Upper lobe of right lung (tissue), 1 donor: ENCODE measurements around the gene ZNF473. TPM values are rescaled to one million over a fixed set of nuclear protein-coding genes. Genes with fewer than 3 reads are reported as not detected.
"Not testable (repeated sequence)": the region's sequence is repeated elsewhere in the genome, so short reads cannot be mapped to it uniquely, and the experiment has no call there.

ENCODE experiments used
- ATAC-seq: fragments of 200-7000 bp; cut with Tn5 transposase; one replicate; pipeline ENCODE4 v1.9.1; 2020; ENCODE audit warnings: mild to moderate bottlenecking, moderate library complexity
- DNase-seq: peaks from one replicate; pipeline ENCODE4 v3.0.0-alpha.2; 2020
- H3K27ac ChIP-seq: fragments of 200-600 bp; one replicate; pipeline ENCODE4 v1.8.0; 2022
- H3K27me3 ChIP-seq: fragments of 200-600 bp; one replicate; pipeline ENCODE4 v1.8.0; 2022; ENCODE audit warnings: mild to moderate bottlenecking
- H3K36me3 ChIP-seq: fragments of 200-600 bp; one replicate; pipeline ENCODE4 v1.8.0; 2022
- H3K4me1 ChIP-seq: fragments of 200-600 bp; one replicate; pipeline ENCODE4 v1.8.0; 2022
- H3K4me3 ChIP-seq: fragments of 200-600 bp; one replicate; pipeline ENCODE4 v1.8.0; 2022; ENCODE audit warnings: mild to moderate bottlenecking
- H3K9me3 ChIP-seq: fragments of 200-600 bp; one replicate; pipeline ENCODE4 v1.8.0; 2022
- CTCF ChIP-seq: fragments of 200-600 bp; IDR thresholded peaks from one replicate; pipeline ENCODE4 v1.8.0; 2022; ENCODE audit warnings: antibody characterized with exemption
- intact Hi-C: fragments of 100-400 bp; cut with DNase I; formaldehyde crosslinking; loops from one replicate; pipeline ENCODE4 v1.11.0; 2022
- total RNA-seq: library from RNA; stranded (reverse); fragmentation: NEBNext Ultra II Directional; extraction: Animal tissue kit (Norgen Biotek cat#: 25700); gene quantifications from one replicate; pipeline ENCODE4 v1.2.1, GENCODE V29; 2021
- donor health status: DM: no; HTN: yes; CAD: no; lungs with severe emphysema.

ZNF473 gene
- total RNA-seq, 1 donor from 2014 or later: 8.4 TPM

DNA sequence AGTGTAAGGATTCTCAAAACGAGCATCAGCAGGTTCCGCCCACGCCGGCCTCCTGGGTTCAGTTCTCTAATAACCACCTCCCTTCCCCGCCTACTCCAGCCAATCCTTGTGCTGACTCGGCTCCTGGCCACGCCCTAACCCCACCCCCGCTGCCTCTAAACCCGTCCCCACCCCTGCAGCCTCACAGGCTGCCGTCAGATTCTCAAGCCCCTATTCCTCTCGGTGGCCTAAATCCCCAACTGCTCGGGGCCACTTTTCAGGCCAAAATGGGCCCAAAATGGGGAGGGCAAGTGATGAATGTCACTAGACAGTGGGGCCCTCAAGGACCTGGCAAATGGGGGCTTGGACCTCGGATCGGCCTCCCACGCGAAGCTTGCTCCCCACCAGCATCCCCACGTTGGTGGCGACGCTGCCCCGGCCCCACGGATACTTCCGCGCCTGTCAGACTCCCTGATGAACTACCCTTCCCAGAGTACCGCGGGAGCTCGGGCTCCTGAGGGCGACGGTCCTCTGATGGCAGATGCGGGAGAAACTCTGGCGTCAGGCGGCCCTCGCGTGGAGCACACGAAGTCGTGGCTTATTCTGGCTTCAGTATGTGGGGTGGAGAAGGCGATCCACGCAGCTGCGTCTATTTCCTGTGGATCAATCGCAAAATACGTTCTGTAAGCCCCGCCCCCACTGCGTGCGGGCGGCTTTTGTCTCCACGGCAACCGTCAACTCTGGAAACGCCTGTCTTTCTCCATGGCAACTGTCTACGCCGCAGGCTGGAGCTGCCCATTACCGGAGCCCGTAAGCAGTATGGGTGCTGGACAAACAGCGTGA, 24.8 kb downstream of the ZNF473 start:
- intact Hi-C loops: no loop called here
- peak; percentile 94 for ATAC-seq
- no peaks in the 10 kb centered on the region for H3K9me3 ChIP-seq
- peak; percentile 91 for DNase-seq
- H3K4me1 ChIP-seq: peaks cover 11% of the 10 kb centered on the region
- H3K4me3 ChIP-seq: peak overlapping the region; percentile 49
- no peaks in the 10 kb centered on the region for H3K27me3 ChIP-seq
- TF ChIP-seq CTCF: no peak
- H3K36me3 ChIP-seq: peaks cover 7% of the 10 kb centered on the region
- H3K27ac ChIP-seq: no peak overlapping the region

GRCh38 chr19:50051228-50051895, 25.6 kb downstream of the ZNF473 start:
- intact Hi-C loops, DNase-seq, H3K9me3 ChIP-seq, H3K36me3 ChIP-seq, ATAC-seq, H3K27ac ChIP-seq, H3K27me3 ChIP-seq: not testable (repeated sequence)
- H3K4me3 ChIP-seq: peak overlapping the region; percentile 49
- peaks cover 11% of the 10 kb centered on the region for H3K4me1 ChIP-seq

GRCh38 chr19:50051964-50052363, 26.2 kb downstream of the ZNF473 start:
- H3K36me3 ChIP-seq: no peaks in the 10 kb centered on the region
- no peak overlapping the region for H3K27ac ChIP-seq
- ATAC-seq (no peak), DNase-seq (no peak)
- intact Hi-C loops: no loop called here
- no peak overlapping the region for H3K4me3 ChIP-seq
- H3K27me3 ChIP-seq: no peaks in the 10 kb centered on the region
- no peaks in the 10 kb centered on the region for H3K9me3 ChIP-seq
- no peak for TF ChIP-seq CTCF
- H3K4me1 ChIP-seq: peaks cover 11% of the 10 kb centered on the region

DNA sequence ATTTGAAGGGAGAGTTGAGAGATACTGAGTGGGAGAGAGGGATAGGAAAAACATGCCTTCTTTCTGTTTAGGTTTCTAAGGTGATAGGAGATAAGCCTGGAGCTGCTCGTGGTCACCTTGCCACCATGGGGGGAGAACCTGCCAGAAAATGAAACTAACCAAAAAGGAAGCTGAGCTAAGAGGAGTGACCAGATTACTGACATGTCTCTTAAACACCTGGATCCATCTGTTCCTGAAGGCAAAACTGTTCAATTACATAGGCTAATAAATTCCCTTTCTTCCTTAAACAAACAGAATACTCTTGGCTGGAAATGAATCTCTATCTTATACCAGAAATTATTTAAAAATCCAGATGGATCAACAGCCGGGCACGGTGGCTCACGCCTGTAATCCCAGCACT, 27.3 kb downstream of the ZNF473 start:
- ATAC-seq (no peak), DNase-seq (no peak)
- no peak for TF ChIP-seq CTCF

DNA sequence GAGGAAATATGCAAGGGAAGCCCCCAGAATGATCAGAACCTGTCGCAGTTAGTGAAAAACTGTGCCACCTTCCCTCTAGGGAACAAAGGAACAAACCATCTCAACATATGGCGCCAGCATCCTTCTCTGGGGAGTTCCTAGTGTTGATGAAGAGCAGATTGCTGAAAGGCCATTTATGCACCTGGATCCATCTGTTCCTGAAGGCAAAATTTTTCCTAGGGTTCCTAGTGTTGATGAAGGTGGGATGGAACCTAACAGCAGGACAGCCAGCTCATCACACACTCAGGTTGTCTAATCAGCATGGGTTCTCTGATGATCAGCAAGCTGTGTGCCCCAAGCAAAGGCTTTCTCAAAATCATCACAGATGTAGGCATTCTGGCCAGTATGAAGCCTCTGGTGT, 32.6 kb downstream of the ZNF473 start:
- Histone ChIP-seq H3K4me3 (no peak overlapping the region), H3K36me3 (no peaks in the 10 kb centered on the region), H3K4me1 (no peaks in the 10 kb centered on the region), H3K9me3 (peaks cover 14% of the 10 kb centered on the region), H3K27me3 (no peaks in the 10 kb centered on the region), H3K27ac (no peak overlapping the region)
- no peak for ATAC-seq
- TF ChIP-seq CTCF: no peak
- no peak for DNase-seq
- intact Hi-C loops: no loop called here

More for the DNA sequence above, 27.3 kb downstream of the ZNF473 start:
- intact Hi-C loops: no loop called here
- no peak overlapping the region for H3K27ac ChIP-seq
- H3K27me3 ChIP-seq: no peaks in the 10 kb centered on the region
- H3K9me3 ChIP-seq: peaks cover under 1% of the 10 kb centered on the region
- H3K36me3 ChIP-seq: no peaks in the 10 kb centered on the region
- H3K4me3 ChIP-seq: no peak overlapping the region
- peaks cover 11% of the 10 kb centered on the region for H3K4me1 ChIP-seq

DNA sequence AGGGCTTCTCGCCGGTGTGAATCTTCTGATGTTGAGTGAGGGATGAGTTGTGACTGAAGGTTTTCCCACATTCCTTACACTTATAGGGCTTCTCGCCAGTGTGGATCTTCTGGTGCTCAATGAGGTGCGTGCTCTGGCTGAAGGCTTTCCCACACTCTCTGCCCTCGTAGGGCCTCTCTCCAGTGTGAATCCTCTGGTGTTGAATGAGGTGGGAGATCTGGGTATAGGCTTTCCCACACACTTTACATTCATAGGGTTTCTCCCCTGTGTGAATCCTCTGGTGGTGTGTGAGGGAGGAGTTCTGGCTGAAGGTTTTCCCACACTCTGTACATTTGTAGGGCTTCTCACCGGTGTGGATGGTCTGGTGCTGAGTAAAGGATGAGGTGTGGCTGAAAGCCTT, 33.2 kb downstream of the ZNF473 start:
- no peaks in the 10 kb centered on the region for H3K4me1 ChIP-seq
- no peaks in the 10 kb centered on the region for H3K27me3 ChIP-seq
- no peak overlapping the region for H3K4me3 ChIP-seq
- ATAC-seq (no peak), DNase-seq (no peak)
- H3K9me3 ChIP-seq: peaks cover 14% of the 10 kb centered on the region
- TF ChIP-seq CTCF: no peak
- no peak overlapping the region for H3K27ac ChIP-seq
- H3K36me3 ChIP-seq: no peaks in the 10 kb centered on the region
- intact Hi-C loops: no loop called here
